ENCODE results near the gene MLEC.

The MLEC gene

DNA sequence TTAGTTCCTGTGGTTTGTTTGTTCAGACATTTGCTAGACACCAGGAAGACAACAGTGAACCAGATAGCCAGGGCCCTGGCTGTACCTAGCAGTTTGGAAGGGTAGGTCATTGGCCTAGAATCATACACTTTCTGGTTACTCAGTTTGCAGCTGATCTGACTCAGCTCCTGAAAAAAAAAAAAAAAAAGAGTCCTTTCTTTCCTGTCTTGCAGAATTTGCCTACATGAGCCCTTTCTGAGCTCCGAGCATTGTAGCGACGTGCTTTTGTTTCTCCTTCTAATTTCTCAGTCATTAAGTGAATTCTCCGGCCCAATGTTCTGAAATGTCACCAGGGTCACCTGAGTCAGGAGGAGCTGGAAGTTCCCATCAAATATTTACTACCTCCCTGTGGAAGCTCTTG is 44.1 kb upstream of the MLEC start:
- TF ChIP-seq SIN3A (IDR thresholded peaks at IDR 0.05; ENCODE audit: borderline replicate concordance, insufficient read depth, low read length), result no peak
- no peak for TF ChIP-seq FOXP2 (optimal IDR thresholded peaks at IDR 0.05; ENCODE audit: borderline replicate concordance, extremely low read depth, extremely low read length, insufficient read depth)
- TF ChIP-seq, protein P1, sequence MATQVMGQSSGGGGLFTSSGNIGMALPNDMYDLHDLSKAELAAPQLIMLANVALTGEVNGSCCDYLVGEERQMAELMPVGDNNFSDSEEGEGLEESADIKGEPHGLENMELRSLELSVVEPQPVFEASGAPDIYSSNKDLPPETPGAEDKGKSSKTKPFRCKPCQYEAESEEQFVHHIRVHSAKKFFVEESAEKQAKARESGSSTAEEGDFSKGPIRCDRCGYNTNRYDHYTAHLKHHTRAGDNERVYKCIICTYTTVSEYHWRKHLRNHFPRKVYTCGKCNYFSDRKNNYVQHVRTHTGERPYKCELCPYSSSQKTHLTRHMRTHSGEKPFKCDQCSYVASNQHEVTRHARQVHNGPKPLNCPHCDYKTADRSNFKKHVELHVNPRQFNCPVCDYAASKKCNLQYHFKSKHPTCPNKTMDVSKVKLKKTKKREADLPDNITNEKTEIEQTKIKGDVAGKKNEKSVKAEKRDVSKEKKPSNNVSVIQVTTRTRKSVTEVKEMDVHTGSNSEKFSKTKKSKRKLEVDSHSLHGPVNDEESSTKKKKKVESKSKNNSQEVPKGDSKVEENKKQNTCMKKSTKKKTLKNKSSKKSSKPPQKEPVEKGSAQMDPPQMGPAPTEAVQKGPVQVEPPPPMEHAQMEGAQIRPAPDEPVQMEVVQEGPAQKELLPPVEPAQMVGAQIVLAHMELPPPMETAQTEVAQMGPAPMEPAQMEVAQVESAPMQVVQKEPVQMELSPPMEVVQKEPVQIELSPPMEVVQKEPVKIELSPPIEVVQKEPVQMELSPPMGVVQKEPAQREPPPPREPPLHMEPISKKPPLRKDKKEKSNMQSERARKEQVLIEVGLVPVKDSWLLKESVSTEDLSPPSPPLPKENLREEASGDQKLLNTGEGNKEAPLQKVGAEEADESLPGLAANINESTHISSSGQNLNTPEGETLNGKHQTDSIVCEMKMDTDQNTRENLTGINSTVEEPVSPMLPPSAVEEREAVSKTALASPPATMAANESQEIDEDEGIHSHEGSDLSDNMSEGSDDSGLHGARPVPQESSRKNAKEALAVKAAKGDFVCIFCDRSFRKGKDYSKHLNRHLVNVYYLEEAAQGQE (IDR thresholded peaks at IDR 0.05; ENCODE audit: insufficient read depth in 1 of 2, low read depth in 2 of 2, low read length in 2 of 2), result no peak
- no peak for TF ChIP-seq POLR2AphosphoS5 (IDR thresholded peaks at IDR 0.05; ENCODE audit: low read depth, low read length)
- no peak for TF ChIP-seq TAF1 (IDR thresholded peaks at IDR 0.05; ENCODE audit: borderline replicate concordance, insufficient read depth, low read length)

DNA sequence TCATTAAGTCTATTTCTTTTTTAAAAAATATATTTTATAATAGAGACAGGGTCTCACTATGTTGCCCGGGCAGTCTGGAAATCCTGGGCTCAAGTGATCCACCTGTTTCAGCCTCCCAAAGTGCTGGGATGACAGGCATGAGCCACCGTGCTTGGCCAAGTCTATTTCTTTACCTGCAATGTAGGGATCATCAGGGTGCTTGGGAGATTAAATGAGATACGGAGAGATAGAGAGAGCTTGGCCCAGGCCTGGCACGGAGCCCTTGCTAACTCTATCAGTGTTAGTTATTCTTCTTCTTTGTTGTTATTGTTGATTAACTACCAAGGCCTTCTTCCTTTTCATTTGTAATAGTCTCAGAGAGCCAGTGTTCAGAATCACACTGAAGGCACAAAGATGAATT is 43.4 kb upstream of the MLEC start:
- TF ChIP-seq POLR2AphosphoS5 (IDR thresholded peaks at IDR 0.05; ENCODE audit: low read depth, low read length) (no peak), FOXP2 (optimal IDR thresholded peaks at IDR 0.05; ENCODE audit: borderline replicate concordance, extremely low read depth, extremely low read length, insufficient read depth) (no peak), TAF1 (IDR thresholded peaks at IDR 0.05; ENCODE audit: borderline replicate concordance, insufficient read depth, low read length) (no peak), SIN3A (IDR thresholded peaks at IDR 0.05; ENCODE audit: borderline replicate concordance, insufficient read depth, low read length) (no peak)
- TF ChIP-seq, protein P1 (IDR thresholded peaks at IDR 0.05; ENCODE audit: insufficient read depth in 1 of 2, low read depth in 2 of 2, low read length in 2 of 2), result no peak

DNA sequence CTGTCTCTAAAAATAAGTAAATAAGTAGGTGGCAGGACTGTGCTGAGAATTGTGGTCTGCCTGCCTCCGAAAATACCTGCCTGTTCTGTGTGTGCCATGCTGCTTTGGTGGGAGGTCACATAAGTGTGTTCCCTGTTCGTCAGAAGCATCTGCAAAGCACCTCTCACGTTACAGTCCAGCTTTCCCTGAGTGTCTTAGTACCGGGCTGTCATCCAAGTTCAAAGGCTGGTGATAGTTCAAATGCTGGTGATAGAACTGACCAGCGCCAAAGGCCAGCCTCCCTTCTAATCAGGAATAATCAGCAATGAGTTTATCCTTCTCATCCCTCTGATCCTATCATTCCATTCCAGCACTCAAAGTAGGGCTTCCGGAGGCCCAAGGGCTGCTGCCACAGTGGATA is 40.9 kb upstream of the MLEC start:
- TF ChIP-seq SIN3A (IDR thresholded peaks at IDR 0.05; ENCODE audit: borderline replicate concordance, insufficient read depth, low read length) (no peak), POLR2AphosphoS5 (IDR thresholded peaks at IDR 0.05; ENCODE audit: low read depth, low read length) (no peak)

DNA sequence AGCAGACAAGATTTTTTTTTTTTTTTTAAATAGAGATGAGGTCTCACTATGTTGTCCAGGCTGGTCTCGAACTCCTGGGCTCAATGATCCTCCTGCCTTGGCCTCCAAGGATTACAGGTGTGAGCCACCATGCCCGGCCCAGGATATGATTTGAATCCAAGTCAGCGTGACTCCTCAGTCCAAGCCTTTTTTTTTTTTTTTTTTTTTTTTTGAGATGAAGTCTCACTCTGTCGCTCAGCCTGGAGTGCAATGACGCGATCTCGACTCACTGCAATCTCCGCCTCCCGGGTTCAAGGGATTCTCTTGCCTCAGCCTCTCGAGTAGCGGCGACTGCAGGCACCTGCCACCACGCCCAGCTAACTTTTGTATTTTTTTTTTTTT is 39.6 kb upstream of the MLEC start:
- TF ChIP-seq, protein P1 (IDR thresholded peaks at IDR 0.05; ENCODE audit: insufficient read depth in 1 of 2, low read depth in 2 of 2, low read length in 2 of 2), result no peak
- no peak for TF ChIP-seq FOXP2 (optimal IDR thresholded peaks at IDR 0.05; ENCODE audit: borderline replicate concordance, extremely low read depth, extremely low read length, insufficient read depth)
- no peak for TF ChIP-seq TAF1 (IDR thresholded peaks at IDR 0.05; ENCODE audit: borderline replicate concordance, insufficient read depth, low read length)
- TF ChIP-seq SIN3A (IDR thresholded peaks at IDR 0.05; ENCODE audit: borderline replicate concordance, insufficient read depth, low read length), result no peak
- no peak for TF ChIP-seq POLR2AphosphoS5 (IDR thresholded peaks at IDR 0.05; ENCODE audit: low read depth, low read length)

DNA sequence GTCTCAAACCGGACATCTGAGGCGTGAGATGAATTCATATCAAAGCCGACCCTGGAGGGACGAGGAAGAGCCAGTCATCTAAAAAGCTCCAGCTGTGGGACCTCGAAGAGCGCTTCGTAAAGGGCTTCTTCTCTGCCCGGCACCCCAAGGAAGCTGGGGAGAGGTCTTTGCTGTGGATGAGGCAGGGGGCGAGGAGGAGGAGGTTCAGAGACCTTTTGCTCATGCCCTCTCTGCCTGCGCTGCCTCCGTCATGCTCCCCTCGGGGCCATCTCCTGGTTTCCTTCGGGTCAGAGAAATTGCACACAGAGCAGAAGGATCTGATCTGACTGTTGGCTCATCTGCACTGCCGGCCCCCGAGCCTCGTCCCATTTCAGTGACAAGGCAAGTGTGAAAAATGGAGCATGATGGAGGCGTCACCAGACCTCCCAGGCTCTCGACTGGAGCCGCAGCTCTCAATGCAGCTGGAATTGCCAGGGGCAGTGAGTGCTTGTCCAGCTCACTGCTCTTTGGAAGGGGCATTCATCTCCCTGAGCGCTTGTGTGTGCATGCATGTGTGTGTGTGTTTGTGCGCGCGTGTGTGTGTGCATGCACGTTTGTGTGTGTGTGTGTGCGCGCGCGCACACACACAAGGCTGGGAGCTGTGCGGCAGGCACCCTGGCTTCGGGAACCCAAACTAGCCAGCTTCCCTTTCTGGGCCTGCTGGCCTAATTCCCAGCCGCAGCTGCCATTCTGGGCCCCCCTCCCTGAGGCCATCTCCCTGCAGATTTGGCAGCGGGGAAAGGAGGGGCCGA is 37.3 kb upstream of the MLEC start:
- TF ChIP-seq TAF1 (IDR thresholded peaks at IDR 0.05; ENCODE audit: borderline replicate concordance, insufficient read depth, low read length) (no peak), SIN3A (IDR thresholded peaks at IDR 0.05; ENCODE audit: borderline replicate concordance, insufficient read depth, low read length) (no peak), POLR2AphosphoS5 (IDR thresholded peaks at IDR 0.05; ENCODE audit: low read depth, low read length) (no peak), FOXP2 (optimal IDR thresholded peaks at IDR 0.05; ENCODE audit: borderline replicate concordance, extremely low read depth, extremely low read length, insufficient read depth) (no peak)
- TF ChIP-seq, protein P1 (IDR thresholded peaks at IDR 0.05; ENCODE audit: insufficient read depth in 1 of 2, low read depth in 2 of 2, low read length in 2 of 2), result no peak
